ENCODE data around the gene INPP5A.

Gene INPP5A

GRCh38 chr10:132615341-132616169 is 78.0 kb downstream of the INPP5A start:
- FAIRE-seq, result no peak

- FAIRE-seq, result no peak
These were observed 78.8 kb downstream of the INPP5A start for GRCh38 chr10:132616170-132616995.

GRCh38 chr10:132616996-132617736 is 79.6 kb downstream of the INPP5A start:
- no peak for FAIRE-seq

- no peak for FAIRE-seq
These were observed 80.1 kb downstream of the INPP5A start for GRCh38 chr10:132617737-132618052.

- FAIRE-seq, result no peak
These were observed 80.8 kb downstream of the INPP5A start for GRCh38 chr10:132618158-132618919.

- FAIRE-seq, result no peak
These were observed 82.3 kb downstream of the INPP5A start for GRCh38 chr10:132619927-132620326.

GRCh38 chr10:132624061-132624846 is 86.7 kb downstream of the INPP5A start:
- no peak for FAIRE-seq

GRCh38 chr10:132624847-132625471 is 87.4 kb downstream of the INPP5A start:
- no peak for FAIRE-seq

- no peak for FAIRE-seq
These were observed 88.6 kb downstream of the INPP5A start for GRCh38 chr10:132626019-132626760.

GRCh38 chr10:132626761-132627665 is 89.4 kb downstream of the INPP5A start:
- FAIRE-seq, result no peak

GRCh38 chr10:132627666-132628531 is 90.3 kb downstream of the INPP5A start:
- FAIRE-seq, result no peak

- no peak for FAIRE-seq
These were observed 91.6 kb downstream of the INPP5A start for GRCh38 chr10:132628966-132629900.

- FAIRE-seq, result no peak
These were observed 92.6 kb downstream of the INPP5A start for GRCh38 chr10:132630156-132630555.

GRCh38 chr10:132630666-132631337 is 93.2 kb downstream of the INPP5A start:
- FAIRE-seq, result no peak

GRCh38 chr10:132631338-132631735 is 93.8 kb downstream of the INPP5A start:
- FAIRE-seq, result no peak

GRCh38 chr10:132632091-132632561 is 94.5 kb downstream of the INPP5A start:
- FAIRE-seq, result no peak
